Measurements from ENCODE around the gene PRH2. TPM values are rescaled to one million over a fixed set of nuclear protein-coding genes. Genes with fewer than 3 reads are reported as not detected.

PRH2 gene
- total RNA-seq, 3 donors from 2014 or later (not counting 1 experiment from before 2014, with no cell fraction given): 1.0 TPM; not detected in 2

GRCh38 chr12:10974965-10975364, 45.9 kb downstream of the PRH2 start:
- ATAC-seq (no peak), DNase-seq (no peak)
- 100% methylated on average over 2 of the region's 3 CpGs for WGBS (ENCODE audit: insufficient coverage)
- no peak for TF ChIP-seq CTCF (IDR thresholded peaks at IDR 0.05)
- no peak overlapping the region for H3K4me3 Mint-ChIP-seq
- no peaks in the 10 kb centered on the region for H3K9me3 Mint-ChIP-seq
- H3K9me3 ChIP-seq (ENCODE audit: control insufficient read depth, insufficient read depth, low read length): no peaks in the 10 kb centered on the region
- H3K36me3 ChIP-seq (ENCODE audit: control insufficient read depth, insufficient read depth, low read length): no peaks in the 10 kb centered on the region
- no peak overlapping the region for H3K4me3 ChIP-seq (ENCODE audit: low read length)
- intact Hi-C loops (cut with micrococcal nuclease): no loop called here
- peaks cover 8% of the 10 kb centered on the region for H3K27me3 ChIP-seq (ENCODE audit: control insufficient read depth, insufficient read depth, low read length)
- peaks cover 19 to 20% of the 10 kb centered on the region in 2 donors for H3K4me1 Mint-ChIP-seq
- H3K27ac ChIP-seq (ENCODE audit: low read length): no peak overlapping the region
- H3K36me3 Mint-ChIP-seq: peaks cover 13% of the 10 kb centered on the region
- H3K27ac Mint-ChIP-seq: no peak overlapping the region
- peaks cover 50 to 59% of the 10 kb centered on the region in 2 donors for H3K27me3 Mint-ChIP-seq (ENCODE audit: low read depth in 2 of 2)
- H3K4me1 ChIP-seq (ENCODE audit: control insufficient read depth, insufficient read depth, low read length): no peaks in the 10 kb centered on the region

GRCh38 chr12:10982244-10982643, 53.2 kb downstream of the PRH2 start:
- Histone ChIP-seq H3K9me3 (ENCODE audit: control insufficient read depth, insufficient read depth, low read length) (no peaks in the 10 kb centered on the region), H3K4me1 (ENCODE audit: control insufficient read depth, insufficient read depth, low read length) (peaks cover 15% of the 10 kb centered on the region), H3K36me3 (ENCODE audit: control insufficient read depth, insufficient read depth, low read length) (no peaks in the 10 kb centered on the region), H3K27ac (ENCODE audit: low read length) (no peak overlapping the region), H3K4me3 (ENCODE audit: low read length) (no peak overlapping the region), H3K27me3 (ENCODE audit: control insufficient read depth, insufficient read depth, low read length) (peaks cover 15% of the 10 kb centered on the region)
- peaks cover 8% of the 10 kb centered on the region for H3K36me3 Mint-ChIP-seq
- no peaks in the 10 kb centered on the region for H3K9me3 Mint-ChIP-seq
- H3K27ac Mint-ChIP-seq: no peak overlapping the region
- peak in 1 of 2 donors; percentile 82 for DNase-seq
- peaks cover 31 to 35% of the 10 kb centered on the region in 2 donors for H3K4me1 Mint-ChIP-seq
- peak overlapping the region; percentile 55 for H3K4me3 Mint-ChIP-seq
- intact Hi-C loops (cut with micrococcal nuclease): loop anchor here (2.0 kb wide), 1 partner anchor 189 kb away; the partner anchor contains the start of gene SMIM10L1
- TF ChIP-seq CTCF (IDR thresholded peaks at IDR 0.05): no peak
- WGBS (ENCODE audit: insufficient coverage): 13% methylated on average over 5 of the region's 5 CpGs
- peak; percentile 72 to 97 (median 81) for ATAC-seq
- peaks cover 47 to 60% of the 10 kb centered on the region in 2 donors for H3K27me3 Mint-ChIP-seq (ENCODE audit: low read depth in 2 of 2)

Other genes starting within 250 kb of the PRH2 start
- 10 to 100 TPM; 13.4 to 36.0 (median 33.0) TPM for gene YBX3, start 205.9 kb upstream of the PRH2 start, total RNA-seq
- gene TAS2R7, start 126.6 kb upstream of the PRH2 start, total RNA-seq: not detected
- not detected for gene TAS2R8, start 122.0 kb upstream of the PRH2 start, total RNA-seq
- not detected for gene TAS2R9, start 119.1 kb upstream of the PRH2 start, total RNA-seq
- 1 to 10 TPM in 1 of 3 donors, under 1 TPM in 1, not detected in 1; 0.60 to 1.2 TPM for gene TAS2R10, start 102.9 kb upstream of the PRH2 start, total RNA-seq
- gene PRR4, start 79.8 kb upstream of the PRH2 start, total RNA-seq: 1 to 10 TPM; 3.0 to 8.1 (median 3.6) TPM
- 10 to 100 TPM; 35.1 to 46.1 (median 40.6) TPM for gene PRH1, start 45.0 kb upstream of the PRH2 start, total RNA-seq
- gene TAS2R13, start 19.7 kb upstream of the PRH2 start, total RNA-seq: 1 to 10 TPM; 1.6 to 2.5 (median 2.0) TPM
- gene TAS2R14, start 10.0 kb downstream of the PRH2 start, total RNA-seq: 1 to 10 TPM; 3.6 to 4.8 (median 4.4) TPM
- gene TAS2R50, start 57.7 kb downstream of the PRH2 start, total RNA-seq: 1 to 10 TPM in 2 of 3 donors, under 1 TPM in 1; 0.88 to 3.0 (median 2.0) TPM
- 1 to 10 TPM; 2.0 to 2.8 (median 2.4) TPM for gene TAS2R20, start 69.1 kb downstream of the PRH2 start, total RNA-seq
- 1 to 10 TPM; 2.9 to 4.1 (median 3.8) TPM for gene TAS2R19, start 93.4 kb downstream of the PRH2 start, total RNA-seq
- 1 to 10 TPM; 3.7 to 6.2 (median 4.0) TPM for gene TAS2R31, start 102.2 kb downstream of the PRH2 start, total RNA-seq
- gene TAS2R46, start 133.1 kb downstream of the PRH2 start, total RNA-seq: 1 to 10 TPM; 3.3 to 4.5 (median 4.4) TPM
- 1 to 10 TPM; 2.1 to 6.7 (median 4.5) TPM for gene TAS2R43, start 163.1 kb downstream of the PRH2 start, total RNA-seq
- gene TAS2R30, start 205.4 kb downstream of the PRH2 start, total RNA-seq: 1 to 10 TPM; 6.9 to 9.7 (median 6.9) TPM
- 10 to 100 TPM in 1 of 3 donors, 1 to 10 TPM in 2; 8.6 to 10.7 (median 9.9) TPM for gene SMIM10L1, start 242.0 kb downstream of the PRH2 start, total RNA-seq

Data from natural killer cell (primary cell).